MV-4-11 (cell line): ENCODE measurements around the gene GALE.
"Not testable (repeated sequence)": the region's sequence is repeated elsewhere in the genome, so short reads cannot be mapped to it uniquely, and the experiment has no call there.

Source experiments
- DNase-seq: peaks from one replicate; lab custom pipeline; 2025; lab: John Stamatoyannopoulos, UW

Gene GALE

GRCh38 chr1:23809751-23810171 is 9.2 kb upstream of the GALE start:
- DNase-seq, result peak; percentile 87

- peak; percentile 91 for DNase-seq
Measured at GRCh38 chr1:23807453-23807852, 6.9 kb upstream of the GALE start.

GRCh38 chr1:23806280-23806679 is 5.7 kb upstream of the GALE start:
- no peak for DNase-seq

- DNase-seq, result no peak
Measured at GRCh38 chr1:23805025-23805424, 4.5 kb upstream of the GALE start.

- peak; percentile 92 for DNase-seq
Measured at GRCh38 chr1:23804183-23804835, 3.8 kb upstream of the GALE start.

GRCh38 chr1:23803674-23804073 is 3.1 kb upstream of the GALE start:
- peak; percentile 47 for DNase-seq

GRCh38 chr1:23802809-23803342 is 2.3 kb upstream of the GALE start:
- DNase-seq, result not testable (repeated sequence)

GRCh38 chr1:23801876-23802275 is 1.3 kb upstream of the GALE start:
- no peak for DNase-seq

GRCh38 chr1:23801338-23801748 is 789 bp upstream of the GALE start:
- peak; percentile 56 for DNase-seq

- peak; percentile 18 for DNase-seq
Measured at GRCh38 chr1:23799570-23800399, 769 bp downstream of the GALE start.

GRCh38 chr1:23799255-23799569 is 1.3 kb downstream of the GALE start:
- no peak for DNase-seq

GRCh38 chr1:23798662-23799142 is 1.9 kb downstream of the GALE start:
- no peak for DNase-seq

GRCh38 chr1:23797478-23798448 is 2.8 kb downstream of the GALE start:
- no peak for DNase-seq

- no peak for DNase-seq
Measured at GRCh38 chr1:23796466-23797271, 3.9 kb downstream of the GALE start.

GRCh38 chr1:23795676-23796465 is 4.7 kb downstream of the GALE start:
- no peak for DNase-seq

- not testable (repeated sequence) for DNase-seq
Measured at GRCh38 chr1:23794732-23795182, 5.8 kb downstream of the GALE start.

GRCh38 chr1:23793861-23794731 is 6.5 kb downstream of the GALE start:
- no peak for DNase-seq

GRCh38 chr1:23793018-23793781 is 7.4 kb downstream of the GALE start:
- peak; percentile 37 for DNase-seq
